ENCODE data around the gene UVRAG. TPM values are rescaled to one million over a fixed set of nuclear protein-coding genes. Genes with fewer than 3 reads are reported as not detected.
A peak's percentile ranks its signal among the peaks of the same experiment; 100 is the strongest.
"Not testable (repeated sequence)": the region's sequence is repeated elsewhere in the genome, so short reads cannot be mapped to it uniquely, and the experiment has no call there.

The UVRAG gene
- total RNA-seq, 2 donors from 2014 or later = 18.6 to 20.7 TPM

GRCh38 chr11:76035020-76035419, 220.0 kb downstream of the UVRAG start:
- H3K9me3 Mint-ChIP-seq = no peaks in the 10 kb centered on the region
- no peak overlapping the region for H3K27ac Mint-ChIP-seq
- DNase-seq (no peak), ATAC-seq (replicated peaks in 1 of 2) (no peak)
- H3K27me3 Mint-ChIP-seq (ENCODE audit: low read depth) = no peaks in the 10 kb centered on the region
- H3K36me3 Mint-ChIP-seq (ENCODE audit: insufficient read depth in 2 of 2) = peaks cover 0 to 7% of the 10 kb centered on the region in 2 donors
- no peaks in the 10 kb centered on the region for H3K4me1 Mint-ChIP-seq (ENCODE audit: low read depth)
- H3K4me3 Mint-ChIP-seq = no peak overlapping the region

DNA sequence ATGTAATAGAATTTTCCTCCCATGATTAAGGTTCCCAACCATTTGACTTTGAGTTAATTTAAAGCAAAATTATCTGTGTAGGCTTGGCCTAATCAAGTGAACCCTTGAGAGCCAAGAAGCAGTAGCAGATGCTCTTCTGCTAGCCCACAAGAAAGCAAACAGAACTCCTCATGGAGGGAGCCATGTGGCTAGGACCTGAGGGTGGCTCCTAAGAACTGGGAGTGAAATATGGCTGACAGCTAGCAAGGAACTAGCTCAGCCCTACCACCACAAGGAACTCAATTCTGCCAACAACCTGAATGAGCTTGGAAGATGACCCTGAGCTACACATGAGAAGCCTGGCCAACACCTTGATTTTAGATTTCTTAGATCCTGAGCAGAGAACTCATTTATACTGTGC, 223.6 kb downstream of the UVRAG start:
- no peak for ATAC-seq (replicated peaks in 1 of 2)
- no peak overlapping the region for H3K4me3 Mint-ChIP-seq
- peaks cover 0 to 10% of the 10 kb centered on the region in 2 donors for H3K36me3 Mint-ChIP-seq (ENCODE audit: insufficient read depth in 2 of 2)
- H3K4me1 Mint-ChIP-seq (ENCODE audit: low read depth) = no peaks in the 10 kb centered on the region
- no peak for DNase-seq
- no peaks in the 10 kb centered on the region for H3K27me3 Mint-ChIP-seq (ENCODE audit: low read depth)
- H3K9me3 Mint-ChIP-seq = no peaks in the 10 kb centered on the region
- no peak overlapping the region for H3K27ac Mint-ChIP-seq

DNA sequence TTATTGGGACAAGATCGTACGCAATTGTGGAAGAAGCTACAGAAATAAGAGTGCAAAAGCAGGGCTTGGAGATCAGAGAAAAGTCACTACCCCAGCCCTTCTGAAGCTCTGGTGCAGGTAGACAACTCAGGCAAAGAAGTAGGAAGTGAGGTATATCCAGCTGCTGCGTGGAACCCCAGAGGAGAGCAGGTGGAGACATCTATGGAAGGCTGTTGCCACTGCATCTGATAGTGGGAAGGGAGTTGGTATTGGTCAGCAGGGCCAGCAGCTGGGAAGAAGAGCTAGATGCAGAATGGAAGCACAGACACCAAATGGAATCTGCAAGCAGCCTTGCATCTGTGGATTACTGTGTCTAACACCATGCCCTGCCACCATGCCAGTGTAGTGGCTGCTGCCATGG, 226.2 kb downstream of the UVRAG start:
- no peaks in the 10 kb centered on the region for H3K4me1 Mint-ChIP-seq (ENCODE audit: low read depth)
- peaks cover 4 to 12% of the 10 kb centered on the region in 2 donors for H3K36me3 Mint-ChIP-seq (ENCODE audit: insufficient read depth in 2 of 2)
- ATAC-seq (replicated peaks in 1 of 2) (no peak), DNase-seq (no peak)
- no peaks in the 10 kb centered on the region for H3K27me3 Mint-ChIP-seq (ENCODE audit: low read depth)
- no peak overlapping the region for H3K27ac Mint-ChIP-seq
- H3K4me3 Mint-ChIP-seq = no peak overlapping the region
- peaks cover 1 to 2% of the 10 kb centered on the region in 2 donors for H3K9me3 Mint-ChIP-seq

DNA sequence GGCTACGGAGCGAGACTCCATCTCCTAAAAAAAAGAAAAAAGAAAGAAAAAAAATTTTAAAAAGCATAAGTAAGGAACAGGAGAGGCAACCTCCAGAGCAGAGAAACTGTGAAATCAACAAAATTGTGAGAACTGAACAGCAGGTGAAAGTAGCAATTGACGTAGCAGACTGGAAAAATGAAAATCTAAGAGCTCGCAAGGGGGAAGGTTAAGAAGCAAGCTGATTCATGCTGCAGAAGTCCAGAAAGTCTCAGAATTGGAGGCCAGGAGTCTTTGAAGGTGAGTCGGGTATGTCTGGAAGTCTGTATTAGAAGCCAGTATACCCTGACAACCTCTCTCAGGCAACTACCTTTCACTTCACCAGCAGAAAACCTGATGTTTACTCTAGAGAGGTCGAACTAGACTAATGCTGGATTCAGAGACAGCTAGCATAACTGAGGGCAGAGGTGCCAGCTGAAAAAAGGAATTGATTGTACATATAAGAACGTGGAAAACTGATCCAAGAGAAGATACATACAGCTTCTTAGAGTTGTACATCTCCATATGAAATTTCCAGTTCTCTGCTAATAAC, 229.8 kb downstream of the UVRAG start:
- H3K27me3 Mint-ChIP-seq (ENCODE audit: low read depth) = no peaks in the 10 kb centered on the region
- ATAC-seq (replicated peaks in 1 of 2) (no peak), DNase-seq (no peak)
- H3K4me3 Mint-ChIP-seq = no peak overlapping the region
- no peak overlapping the region for H3K27ac Mint-ChIP-seq
- H3K4me1 Mint-ChIP-seq (ENCODE audit: low read depth) = no peaks in the 10 kb centered on the region
- H3K36me3 Mint-ChIP-seq (ENCODE audit: insufficient read depth in 2 of 2) = peaks cover 7 to 25% of the 10 kb centered on the region in 2 donors
- peaks cover 1 to 9% of the 10 kb centered on the region in 2 donors for H3K9me3 Mint-ChIP-seq

DNA sequence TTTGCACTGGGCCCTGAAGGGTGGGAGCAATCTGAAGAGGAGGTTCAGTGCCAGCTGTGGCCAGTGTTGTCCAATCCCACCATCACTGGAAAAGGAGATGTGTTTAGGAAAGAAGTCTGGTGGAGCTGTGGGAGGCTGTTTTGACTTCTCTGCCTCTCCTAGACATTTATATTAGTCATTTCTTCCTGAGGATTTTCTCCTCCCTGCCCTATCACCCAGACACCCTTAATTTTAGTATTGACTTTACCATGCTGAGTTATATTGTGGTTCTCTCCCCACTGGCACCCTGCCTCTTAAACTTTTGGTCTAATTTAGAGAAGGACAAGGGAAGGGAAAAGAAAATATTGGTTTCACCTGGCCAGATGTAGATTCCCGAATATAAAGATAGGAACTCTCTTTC, 232.2 kb downstream of the UVRAG start:
- DNase-seq (no peak), ATAC-seq (replicated peaks in 1 of 2) (no peak)
- Mint-ChIP-seq H3K4me1 (ENCODE audit: low read depth) (no peaks in the 10 kb centered on the region), H3K4me3 (no peak overlapping the region), H3K27me3 (ENCODE audit: low read depth) (no peaks in the 10 kb centered on the region), H3K27ac (no peak overlapping the region), H3K36me3 (ENCODE audit: insufficient read depth in 2 of 2) (peaks cover 7 to 22% of the 10 kb centered on the region in 2 donors), H3K9me3 (peaks cover 1 to 9% of the 10 kb centered on the region in 2 donors)

DNA sequence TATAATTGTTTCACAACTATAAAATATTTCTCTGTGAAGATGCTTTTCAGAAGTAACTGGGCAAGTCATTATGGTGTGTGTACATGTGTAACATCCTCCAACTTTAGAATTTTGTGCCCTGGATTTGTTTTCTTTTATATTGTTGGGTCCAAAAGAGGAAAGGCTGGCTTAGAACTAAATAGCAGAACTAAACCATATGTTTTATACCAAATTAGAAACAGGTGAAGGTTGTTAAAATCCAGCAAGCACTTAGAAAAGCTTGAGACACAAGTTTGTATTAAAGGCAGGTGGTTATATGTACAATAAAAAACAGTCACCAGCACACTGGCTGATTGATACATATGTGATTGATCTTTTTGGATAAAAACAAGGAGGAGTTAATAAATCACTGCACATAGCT, 232.8 kb downstream of the UVRAG start:
- DNase-seq (no peak), ATAC-seq (replicated peaks in 1 of 2) (no peak)
- no peaks in the 10 kb centered on the region for H3K27me3 Mint-ChIP-seq (ENCODE audit: low read depth)
- no peak overlapping the region for H3K4me3 Mint-ChIP-seq
- H3K36me3 Mint-ChIP-seq (ENCODE audit: insufficient read depth in 2 of 2) = peaks cover 7 to 22% of the 10 kb centered on the region in 2 donors
- peaks cover 1 to 9% of the 10 kb centered on the region in 2 donors for H3K9me3 Mint-ChIP-seq
- no peak overlapping the region for H3K27ac Mint-ChIP-seq
- no peaks in the 10 kb centered on the region for H3K4me1 Mint-ChIP-seq (ENCODE audit: low read depth)

DNA sequence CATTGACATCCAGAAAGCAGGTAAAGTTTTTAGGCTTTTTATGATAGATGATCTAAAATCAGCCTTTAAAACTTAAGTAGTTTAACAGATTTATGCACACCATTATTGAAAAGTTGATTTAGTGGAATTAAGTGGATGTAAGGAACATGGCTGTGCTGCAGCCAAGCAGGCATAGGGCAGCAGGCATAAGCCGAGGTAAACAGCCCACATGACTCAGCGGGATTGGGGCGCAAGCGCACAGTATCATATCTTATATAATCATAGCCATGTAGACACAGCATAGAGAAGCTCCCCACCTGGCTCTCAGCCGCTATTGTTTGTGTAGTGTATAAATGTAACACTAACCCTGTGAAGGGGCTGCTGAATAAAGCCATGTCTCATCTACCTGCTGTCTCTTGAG, 233.8 kb downstream of the UVRAG start:
- peaks cover 1 to 9% of the 10 kb centered on the region in 2 donors for H3K9me3 Mint-ChIP-seq
- no peaks in the 10 kb centered on the region for H3K4me1 Mint-ChIP-seq (ENCODE audit: low read depth)
- DNase-seq (peak; percentile 4 to 7), ATAC-seq (replicated peaks in 1 of 2) (no peak)
- H3K4me3 Mint-ChIP-seq = no peak overlapping the region
- no peaks in the 10 kb centered on the region for H3K27me3 Mint-ChIP-seq (ENCODE audit: low read depth)
- H3K36me3 Mint-ChIP-seq (ENCODE audit: insufficient read depth in 2 of 2) = peaks cover 9 to 24% of the 10 kb centered on the region in 2 donors
- no peak overlapping the region for H3K27ac Mint-ChIP-seq

DNA sequence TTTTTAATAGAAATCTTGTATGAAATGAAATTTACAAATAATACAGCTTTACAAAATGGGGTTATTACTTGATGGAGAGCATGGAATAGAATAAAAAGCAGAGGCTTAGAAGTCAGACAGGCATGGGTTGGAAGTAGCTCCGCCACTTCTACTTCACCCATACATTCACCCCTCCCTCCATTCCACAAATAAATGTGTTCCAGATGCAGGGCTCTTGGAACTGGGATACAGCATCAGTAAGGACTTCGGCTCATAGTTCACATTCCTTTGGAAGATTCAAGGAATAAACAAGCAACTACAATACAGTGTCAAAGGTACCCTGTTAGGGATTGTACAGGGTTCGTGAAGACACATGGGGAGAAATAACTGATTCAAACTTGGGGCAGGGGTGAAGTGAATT, 234.5 kb downstream of the UVRAG start:
- H3K4me1 Mint-ChIP-seq (ENCODE audit: low read depth) = no peaks in the 10 kb centered on the region
- peaks cover 9 to 24% of the 10 kb centered on the region in 2 donors for H3K36me3 Mint-ChIP-seq (ENCODE audit: insufficient read depth in 2 of 2)
- H3K9me3 Mint-ChIP-seq = peaks cover 1 to 9% of the 10 kb centered on the region in 2 donors
- no peaks in the 10 kb centered on the region for H3K27me3 Mint-ChIP-seq (ENCODE audit: low read depth)
- ATAC-seq (replicated peaks in 1 of 2) = no peak
- no peak for DNase-seq
- H3K27ac Mint-ChIP-seq = no peak overlapping the region
- no peak overlapping the region for H3K4me3 Mint-ChIP-seq

- H3K27ac Mint-ChIP-seq = no peak overlapping the region
- DNase-seq (no peak), ATAC-seq (replicated peaks in 1 of 2) (no peak)
- no peak overlapping the region for H3K4me3 Mint-ChIP-seq
- H3K36me3 Mint-ChIP-seq (ENCODE audit: insufficient read depth in 2 of 2) = peaks cover 3 to 20% of the 10 kb centered on the region in 2 donors
- no peaks in the 10 kb centered on the region for H3K27me3 Mint-ChIP-seq (ENCODE audit: low read depth)
- H3K9me3 Mint-ChIP-seq = peaks cover 0 to 4% of the 10 kb centered on the region in 2 donors
- no peaks in the 10 kb centered on the region for H3K4me1 Mint-ChIP-seq (ENCODE audit: low read depth)
These were observed 236.9 kb downstream of the UVRAG start for GRCh38 chr11:76051937-76052336.

DNA sequence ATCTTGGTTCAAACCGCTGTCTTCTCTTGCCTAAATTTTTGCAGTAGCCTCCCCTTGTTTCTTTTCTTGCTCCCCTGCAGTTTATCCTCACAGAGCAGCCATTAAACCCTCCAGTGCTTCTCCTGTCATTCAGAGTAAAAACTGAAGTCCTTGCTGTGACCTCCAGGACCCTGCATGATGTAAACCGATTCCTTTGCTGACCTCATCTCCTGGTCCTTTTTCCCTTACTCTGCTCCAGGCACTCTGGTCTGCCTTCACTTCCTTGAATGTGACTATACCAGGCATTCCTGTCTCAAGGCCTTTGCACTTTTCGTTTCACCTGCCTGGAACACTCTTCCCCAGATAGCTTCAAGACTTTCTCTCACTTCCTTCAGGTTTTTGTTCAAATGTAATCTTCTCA, 239.3 kb downstream of the UVRAG start:
- Mint-ChIP-seq H3K27ac (no peak overlapping the region), H3K36me3 (ENCODE audit: insufficient read depth in 2 of 2) (peaks cover 3 to 7% of the 10 kb centered on the region in 2 donors), H3K4me3 (no peak overlapping the region), H3K27me3 (ENCODE audit: low read depth) (no peaks in the 10 kb centered on the region), H3K9me3 (no peaks in the 10 kb centered on the region), H3K4me1 (ENCODE audit: low read depth) (no peaks in the 10 kb centered on the region)
- ATAC-seq (replicated peaks in 1 of 2) (no peak), DNase-seq (no peak)

DNA sequence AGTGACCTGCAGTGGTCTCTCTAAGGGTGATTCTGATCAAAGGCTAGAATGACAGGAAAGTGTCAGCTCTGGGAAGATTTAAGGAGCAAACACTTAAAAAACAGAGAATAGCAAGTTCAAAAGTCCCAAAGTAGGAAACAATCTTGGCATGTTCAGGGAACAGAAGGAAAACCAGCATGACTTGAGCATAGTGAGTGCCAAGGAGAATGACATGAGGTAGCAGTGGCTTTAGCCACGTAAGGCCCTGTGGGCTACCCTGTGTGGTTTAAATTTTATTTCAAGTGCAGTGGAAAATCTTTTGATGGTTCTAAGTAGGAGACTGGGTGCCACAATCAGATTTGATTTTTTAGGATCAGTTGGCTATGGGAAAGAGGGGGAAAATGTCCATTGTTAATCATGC, 241.9 kb downstream of the UVRAG start:
- DNase-seq = no peak
- Mint-ChIP-seq H3K4me1 (ENCODE audit: low read depth) (no peaks in the 10 kb centered on the region), H3K9me3 (no peaks in the 10 kb centered on the region), H3K27me3 (ENCODE audit: low read depth) (no peaks in the 10 kb centered on the region), H3K36me3 (ENCODE audit: insufficient read depth in 2 of 2) (peaks cover 3% of the 10 kb centered on the region in 2 donors), H3K27ac (no peak overlapping the region), H3K4me3 (no peak overlapping the region)
- ATAC-seq (replicated peaks in 1 of 2) = no peak

DNA sequence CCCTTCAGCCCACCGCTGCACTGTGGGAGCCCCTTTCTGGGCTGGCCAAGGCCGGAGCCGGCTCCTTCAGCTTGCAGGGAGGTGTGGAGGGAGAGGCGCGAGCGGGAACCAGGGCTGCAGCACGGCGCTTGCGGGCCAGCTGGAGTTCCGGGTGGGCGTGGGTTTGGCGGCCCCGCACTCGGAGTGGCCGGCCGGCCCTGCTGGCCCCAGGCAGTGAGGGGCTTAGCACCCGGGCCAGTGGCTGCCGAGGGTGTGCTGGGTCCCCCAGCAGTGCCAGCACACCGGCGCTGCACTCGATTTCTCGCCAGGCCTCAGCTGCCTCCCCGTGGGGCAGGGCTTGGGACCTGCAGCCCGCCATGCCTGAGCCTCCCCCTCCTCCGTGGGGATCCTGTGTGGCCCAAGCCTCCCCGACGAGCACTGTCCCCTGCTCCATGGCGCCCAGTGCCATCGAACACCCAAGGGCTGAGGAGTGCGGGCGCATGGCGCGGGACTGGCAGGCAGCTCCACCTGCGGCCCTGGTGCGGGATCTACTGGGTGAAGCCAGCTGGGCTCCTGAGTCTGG, 245.5 kb downstream of the UVRAG start:
- H3K4me3 Mint-ChIP-seq; H3K27ac Mint-ChIP-seq; H3K9me3 Mint-ChIP-seq; DNase-seq; H3K36me3 Mint-ChIP-seq (ENCODE audit: insufficient read depth in 2 of 2); H3K27me3 Mint-ChIP-seq (ENCODE audit: low read depth); H3K4me1 Mint-ChIP-seq (ENCODE audit: low read depth); ATAC-seq (replicated peaks in 1 of 2): not testable (repeated sequence)

GRCh38 chr11:76062733-76063132, 247.7 kb downstream of the UVRAG start:
- H3K36me3 Mint-ChIP-seq (ENCODE audit: insufficient read depth in 2 of 2) = peaks cover 2 to 8% of the 10 kb centered on the region in 2 donors
- H3K27ac Mint-ChIP-seq = no peak overlapping the region
- ATAC-seq (replicated peaks in 1 of 2) (no peak), DNase-seq (no peak)
- H3K4me1 Mint-ChIP-seq (ENCODE audit: low read depth) = no peaks in the 10 kb centered on the region
- no peaks in the 10 kb centered on the region for H3K27me3 Mint-ChIP-seq (ENCODE audit: low read depth)
- no peaks in the 10 kb centered on the region for H3K9me3 Mint-ChIP-seq
- H3K4me3 Mint-ChIP-seq = no peak overlapping the region

DNA sequence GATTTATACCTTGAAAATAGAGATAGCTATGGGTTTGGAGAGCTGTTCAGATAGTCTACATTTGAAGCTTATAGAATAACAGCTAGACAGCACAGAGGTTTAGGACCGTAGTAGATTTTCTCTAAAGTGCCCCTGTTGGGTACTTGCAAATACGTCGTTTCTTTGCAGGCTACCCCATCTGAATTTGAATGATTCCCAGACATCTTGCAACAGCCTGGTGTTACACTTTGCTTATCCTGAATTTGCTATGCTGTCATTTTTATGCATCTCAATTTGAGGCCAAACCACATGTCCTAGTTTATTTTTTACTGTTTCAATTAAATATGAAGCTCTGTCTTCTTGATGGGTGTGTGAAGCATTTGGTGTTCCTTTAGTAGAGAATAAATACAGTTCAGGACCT, 249.2 kb downstream of the UVRAG start:
- H3K9me3 Mint-ChIP-seq = no peaks in the 10 kb centered on the region
- no peak overlapping the region for H3K4me3 Mint-ChIP-seq
- DNase-seq = no peak
- no peak for ATAC-seq (replicated peaks in 1 of 2)
- no peaks in the 10 kb centered on the region for H3K27me3 Mint-ChIP-seq (ENCODE audit: low read depth)
- peaks cover 2 to 8% of the 10 kb centered on the region in 2 donors for H3K36me3 Mint-ChIP-seq (ENCODE audit: insufficient read depth in 2 of 2)
- no peaks in the 10 kb centered on the region for H3K4me1 Mint-ChIP-seq (ENCODE audit: low read depth)
- H3K27ac Mint-ChIP-seq = peak overlapping the region; percentile 50
